IPS-NIHi7 (cell line): ENCODE results near the gene OLFM1.
A peak's percentile ranks its signal among the peaks of the same experiment; 100 is the strongest.

Experiments used
- DNase-seq: peaks from one replicate; pipeline ENCODE4 v3.0.0; 2012; ENCODE audit warnings: mixed read lengths; ENCODE audit errors: extremely low spot score

Gene OLFM1

GRCh38 chr9:135076876-135077430 is 10.5 kb upstream of the OLFM1 start:
- DNase-seq, result no peak

DNA sequence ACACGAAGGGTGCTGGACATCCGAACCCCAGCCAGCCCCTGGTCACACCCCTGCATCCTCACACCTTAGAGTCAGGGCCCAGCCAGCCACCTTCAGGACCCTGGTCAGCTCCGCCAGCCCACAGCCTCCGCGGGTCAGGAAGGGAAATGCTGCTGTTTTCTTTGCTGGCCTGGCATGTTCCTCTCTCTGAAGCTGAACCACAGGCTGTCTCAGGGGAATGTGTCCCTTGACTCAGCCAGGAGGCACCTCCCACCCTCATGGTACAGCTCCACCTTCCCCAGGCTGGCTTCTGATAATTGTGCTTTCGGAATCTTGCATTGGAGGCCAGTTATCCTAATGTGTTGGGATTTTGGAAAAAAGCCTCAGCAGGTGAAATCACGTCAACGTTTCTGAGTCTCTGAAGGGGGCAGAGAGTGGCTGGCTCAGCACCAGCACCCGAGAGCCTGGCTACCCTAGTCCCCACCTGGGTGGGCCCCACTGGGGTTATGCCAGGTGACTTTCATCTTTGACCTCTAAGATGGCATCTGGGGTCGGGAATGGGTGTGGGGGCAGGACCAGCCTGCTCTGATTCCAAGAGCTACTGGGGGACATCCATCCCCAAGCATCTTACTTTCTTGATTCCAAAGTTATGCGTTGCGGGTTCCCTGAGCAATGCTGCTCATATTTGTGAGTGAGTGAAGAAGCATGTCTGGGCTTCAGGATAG is 9.8 kb upstream of the OLFM1 start:
- DNase-seq, result peak; percentile 89

DNA sequence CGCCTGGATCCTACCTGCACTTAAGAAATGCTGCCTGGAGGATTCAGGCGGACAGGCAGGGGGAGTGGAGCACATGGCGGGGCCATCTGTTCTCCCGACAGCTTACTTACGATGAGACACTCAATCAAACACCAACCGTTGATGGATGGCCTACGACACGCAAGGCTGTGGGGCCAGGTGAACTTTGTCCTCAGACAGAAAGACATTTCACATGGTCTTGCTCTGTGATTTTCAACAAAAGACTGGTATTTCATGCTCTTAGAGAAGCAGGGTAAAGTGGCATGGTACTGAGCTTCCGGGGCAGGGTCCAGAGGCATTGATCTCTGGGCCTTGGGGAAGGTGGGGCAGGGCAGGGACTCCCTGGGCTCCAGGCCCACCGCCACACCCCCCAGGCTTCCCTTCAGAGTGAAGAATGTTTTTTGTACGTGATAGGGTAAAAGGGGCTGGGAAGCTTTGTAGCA is 9.1 kb upstream of the OLFM1 start:
- DNase-seq, result no peak

DNA sequence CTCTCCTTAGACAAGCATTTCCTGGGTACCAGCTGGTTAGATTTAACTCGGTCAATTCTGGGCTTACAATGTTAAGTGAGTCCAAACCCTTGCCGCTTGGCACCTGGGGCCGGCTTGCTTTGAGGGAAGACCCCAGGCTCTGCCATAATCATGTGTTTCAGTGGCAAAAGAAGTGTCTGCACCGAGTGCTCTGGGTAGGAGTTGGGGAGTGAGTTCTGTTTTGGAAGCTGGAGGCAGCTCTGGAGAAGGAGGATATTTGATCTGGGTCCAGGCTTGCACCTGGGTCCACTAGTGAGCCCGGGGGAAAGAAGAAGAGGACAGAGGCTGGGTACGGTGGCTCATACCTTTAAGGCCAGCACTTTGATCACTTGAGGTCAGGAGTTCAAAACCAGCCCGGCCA is 8.4 kb upstream of the OLFM1 start:
- no peak for DNase-seq

GRCh38 chr9:135079676-135080075 is 7.8 kb upstream of the OLFM1 start:
- DNase-seq, result no peak

- no peak for DNase-seq
Measured at GRCh38 chr9:135080286-135081263, 6.9 kb upstream of the OLFM1 start.

DNA sequence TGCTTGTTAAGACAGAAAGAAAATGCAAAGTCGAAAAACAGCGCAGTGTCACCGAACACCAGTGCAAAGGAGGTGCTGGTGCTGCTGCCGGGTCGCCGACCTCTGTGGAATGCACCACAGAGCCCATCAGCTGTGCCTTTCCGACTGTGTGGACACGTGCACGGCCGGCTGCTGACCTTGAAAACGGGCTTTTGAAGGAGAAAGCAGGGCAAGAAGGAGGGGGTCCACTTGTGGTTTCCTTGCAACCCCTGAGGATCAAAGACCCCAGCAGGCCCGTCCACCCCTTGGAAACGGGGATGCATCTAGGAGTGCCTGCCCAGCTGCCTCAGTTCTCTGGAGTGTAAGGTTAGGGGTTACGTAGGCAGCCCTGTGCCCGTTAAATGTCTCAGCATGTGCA is 6.2 kb upstream of the OLFM1 start:
- DNase-seq, result no peak

DNA sequence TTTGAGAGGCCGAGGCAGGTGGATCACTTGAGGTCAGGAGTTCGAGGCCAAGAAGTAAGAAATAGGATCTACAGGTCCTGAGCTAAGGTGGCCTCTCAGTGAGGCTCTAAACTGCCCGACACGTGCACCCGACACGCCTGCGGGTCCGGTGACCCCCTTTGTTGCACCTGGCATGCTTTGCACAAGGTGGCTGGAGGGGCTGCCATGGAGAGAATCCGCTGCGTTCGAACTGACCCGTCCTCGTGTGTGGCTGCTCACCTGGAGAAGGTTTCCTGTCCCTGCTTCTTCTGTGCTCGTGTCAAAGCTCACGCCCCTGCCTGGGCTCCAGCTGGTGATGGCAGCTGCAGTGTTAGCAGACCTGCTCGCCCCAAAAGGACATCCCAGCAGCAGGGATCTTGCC is 5.7 kb upstream of the OLFM1 start:
- no peak for DNase-seq

GRCh38 chr9:135082536-135082935 is 4.9 kb upstream of the OLFM1 start:
- DNase-seq, result no peak

DNA sequence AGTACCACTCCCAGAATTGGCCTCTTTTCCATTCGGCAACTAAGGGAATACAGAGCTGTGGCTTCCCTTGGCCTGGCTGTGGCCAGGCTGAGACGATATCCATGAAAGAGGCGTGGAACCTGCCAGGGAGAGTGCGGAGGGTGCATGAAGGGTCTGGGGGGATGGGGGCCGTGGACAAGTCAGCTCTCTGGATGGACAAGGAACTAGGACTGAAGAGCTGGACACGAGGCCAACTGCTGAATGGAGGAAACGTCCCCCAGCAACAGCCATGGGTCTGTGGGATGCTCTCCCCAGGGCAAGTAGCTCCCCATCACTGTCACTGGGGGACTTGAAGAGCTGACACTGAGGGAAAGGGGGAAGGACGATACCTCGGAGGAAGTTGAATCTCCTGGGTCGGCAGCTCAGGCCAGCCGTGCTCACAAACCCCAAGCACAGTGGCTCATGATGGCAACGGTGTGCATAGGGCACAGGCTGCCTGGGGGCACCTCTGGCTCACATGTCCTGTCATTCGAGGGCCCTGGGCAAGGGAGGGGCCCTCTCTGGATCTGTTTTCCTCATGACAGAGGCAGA is 4.1 kb upstream of the OLFM1 start:
- no peak for DNase-seq

DNA sequence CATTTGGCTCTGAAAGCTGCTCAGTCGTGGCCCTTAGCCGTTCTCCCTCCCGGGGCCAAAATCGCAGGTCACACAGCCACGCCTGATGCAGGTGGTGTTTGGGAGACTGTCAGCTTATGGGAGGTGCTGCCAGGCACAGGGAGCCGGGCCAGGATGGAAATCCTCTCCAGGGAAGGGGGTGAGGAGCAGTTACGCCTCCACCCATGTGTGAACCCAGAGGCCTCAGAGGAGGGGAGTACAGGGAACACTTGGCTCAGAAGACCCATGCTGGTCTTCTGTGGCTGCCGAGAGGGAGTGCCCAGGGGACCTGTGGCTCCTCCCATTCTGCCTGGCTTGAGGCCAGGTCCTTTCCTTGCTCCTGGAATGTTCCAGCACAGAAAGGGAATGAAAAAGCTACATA is 3.6 kb upstream of the OLFM1 start:
- no peak for DNase-seq

- DNase-seq, result no peak
Measured at GRCh38 chr9:135084262-135084661, 3.2 kb upstream of the OLFM1 start.

DNA sequence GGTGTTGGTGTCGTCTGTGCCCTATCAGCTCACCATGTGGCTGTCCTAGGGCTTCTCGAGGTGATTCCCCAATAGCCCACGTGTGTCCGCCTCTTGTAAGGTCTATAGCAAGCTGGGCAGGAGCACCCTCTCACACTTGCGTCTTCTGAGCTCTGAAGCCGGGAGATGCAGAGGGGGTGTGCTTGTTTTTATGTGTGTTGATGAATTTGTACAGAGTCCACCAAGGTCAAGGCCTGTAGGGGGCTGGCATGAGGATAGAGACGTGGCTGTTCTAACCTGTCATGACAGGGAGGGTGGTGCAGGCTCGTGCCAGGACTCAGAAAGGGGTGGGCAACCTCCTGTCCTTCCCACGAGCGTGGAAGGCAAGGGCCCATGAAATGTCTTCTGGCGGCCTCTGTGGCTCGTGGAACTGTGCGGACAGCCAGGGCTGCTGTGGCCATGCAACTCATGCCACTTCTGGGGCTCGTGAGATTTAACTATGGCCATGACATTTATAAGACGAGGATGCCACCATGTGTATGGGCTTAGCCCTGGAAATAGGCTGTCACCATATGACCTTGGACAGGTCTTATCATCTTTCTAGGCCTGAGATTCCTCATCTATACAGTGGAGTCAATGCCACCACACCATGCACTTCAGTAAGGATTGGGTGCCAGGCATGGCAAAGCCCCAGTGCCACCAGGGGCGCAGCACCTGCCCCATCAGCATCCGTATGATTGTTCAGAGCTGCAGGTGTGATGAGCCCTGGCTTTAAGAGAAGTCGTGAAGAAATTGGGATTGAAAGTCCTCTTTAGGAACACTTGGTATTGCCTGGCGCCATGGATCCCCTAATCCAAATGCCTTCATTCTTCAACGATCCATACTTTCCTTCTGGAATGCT is 2.3 kb upstream of the OLFM1 start:
- no peak for DNase-seq

DNA sequence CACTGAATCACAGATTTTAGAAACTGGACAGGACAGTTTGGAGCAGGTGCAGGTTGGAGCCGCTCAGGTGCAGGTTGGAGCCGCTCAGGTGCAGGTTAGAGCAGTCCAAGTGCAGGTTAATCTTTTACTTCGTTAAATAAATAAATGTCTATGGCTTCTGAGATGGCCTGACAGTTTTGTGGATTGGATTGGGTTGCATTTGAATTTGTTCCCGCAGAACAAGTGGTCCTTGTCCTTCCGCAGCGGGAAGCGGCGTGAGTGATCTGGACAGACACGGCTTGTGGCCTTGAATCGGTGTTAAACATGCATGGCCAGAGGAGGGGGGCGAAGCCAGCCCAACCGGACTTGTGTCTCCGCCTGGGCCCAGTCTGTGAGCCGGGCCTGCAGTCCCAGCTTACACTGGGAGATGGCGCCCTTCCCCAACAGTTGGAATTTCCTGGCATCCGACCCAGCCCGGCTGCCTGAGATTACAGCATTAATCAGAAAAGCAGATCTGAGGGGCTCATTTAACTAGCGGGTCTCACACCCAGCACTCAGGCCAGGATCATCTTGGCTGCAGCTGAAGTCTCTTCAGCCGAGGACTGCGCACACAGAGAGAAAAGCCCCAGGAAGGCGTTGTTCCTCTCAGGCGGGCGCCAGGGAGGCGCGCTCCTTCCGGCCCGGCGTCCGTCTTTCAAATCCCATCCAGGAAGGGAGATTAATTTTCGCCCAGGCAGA is 1.5 kb upstream of the OLFM1 start:
- DNase-seq, result peak; percentile 90

DNA sequence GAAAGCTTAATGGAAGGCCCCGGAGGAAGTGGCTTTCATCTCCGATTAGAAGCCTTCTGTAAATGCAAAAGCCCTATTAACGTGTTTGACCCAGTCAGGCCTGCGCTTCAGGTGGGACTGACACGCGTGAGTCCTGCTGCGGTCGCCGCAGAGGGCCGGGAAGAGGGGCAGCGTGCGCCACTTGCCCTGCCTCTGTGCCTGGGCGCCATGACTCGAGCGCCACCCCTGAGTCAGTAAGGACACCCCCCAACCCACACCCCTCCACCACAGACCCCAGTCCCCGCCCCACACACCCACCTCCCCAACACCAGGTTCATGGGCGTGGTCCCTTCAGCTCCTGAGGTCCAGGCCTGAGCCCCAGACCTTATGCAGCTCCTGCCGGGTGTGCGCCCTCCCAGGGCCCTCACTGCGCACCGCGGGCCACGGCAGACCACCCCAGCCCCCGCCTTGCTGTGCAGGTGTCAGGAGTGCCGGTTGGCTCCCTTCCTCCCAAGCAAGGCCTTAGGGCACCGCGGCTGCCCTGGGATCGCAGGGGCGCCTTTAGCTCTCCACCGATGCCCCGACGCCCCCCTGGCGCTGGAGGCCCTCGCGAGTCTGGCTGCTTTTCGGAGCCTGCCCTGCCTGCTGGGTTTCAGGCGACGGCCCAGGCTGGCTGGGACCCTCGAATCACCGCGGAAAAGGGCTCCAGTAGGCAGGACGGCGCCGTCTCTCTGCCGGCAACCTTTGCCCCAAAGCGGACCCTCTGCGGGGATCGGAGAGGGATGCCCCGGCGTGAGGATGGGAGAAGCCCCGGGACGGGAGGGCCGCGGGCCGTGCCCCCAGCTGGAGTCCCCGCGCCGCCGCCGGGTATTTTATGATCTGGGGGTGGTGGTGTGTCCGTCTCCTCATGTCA is 625 bp upstream of the OLFM1 start:
- DNase-seq, result no peak

DNA sequence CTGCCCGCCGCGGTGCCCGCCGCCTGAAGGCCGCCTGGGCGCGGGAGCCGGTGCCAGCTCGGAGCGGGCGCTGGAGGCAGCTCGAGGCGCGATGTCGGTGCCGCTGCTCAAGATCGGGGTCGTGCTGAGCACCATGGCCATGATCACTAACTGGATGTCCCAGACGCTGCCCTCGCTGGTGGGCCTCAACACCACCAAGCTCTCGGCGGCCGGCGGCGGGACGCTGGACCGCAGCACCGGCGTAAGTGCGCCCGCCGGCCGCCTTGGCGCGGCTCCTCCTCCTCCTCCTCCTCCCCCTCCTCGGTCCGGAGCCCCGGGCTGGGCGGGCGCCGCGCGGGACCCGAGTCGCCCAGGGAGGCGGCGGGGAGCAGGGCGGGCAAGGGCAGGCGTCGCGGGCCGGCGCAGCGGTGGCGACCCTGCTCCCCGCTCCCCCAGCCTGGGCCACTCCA is 455 bp downstream of the OLFM1 start:
- no peak for DNase-seq

DNA sequence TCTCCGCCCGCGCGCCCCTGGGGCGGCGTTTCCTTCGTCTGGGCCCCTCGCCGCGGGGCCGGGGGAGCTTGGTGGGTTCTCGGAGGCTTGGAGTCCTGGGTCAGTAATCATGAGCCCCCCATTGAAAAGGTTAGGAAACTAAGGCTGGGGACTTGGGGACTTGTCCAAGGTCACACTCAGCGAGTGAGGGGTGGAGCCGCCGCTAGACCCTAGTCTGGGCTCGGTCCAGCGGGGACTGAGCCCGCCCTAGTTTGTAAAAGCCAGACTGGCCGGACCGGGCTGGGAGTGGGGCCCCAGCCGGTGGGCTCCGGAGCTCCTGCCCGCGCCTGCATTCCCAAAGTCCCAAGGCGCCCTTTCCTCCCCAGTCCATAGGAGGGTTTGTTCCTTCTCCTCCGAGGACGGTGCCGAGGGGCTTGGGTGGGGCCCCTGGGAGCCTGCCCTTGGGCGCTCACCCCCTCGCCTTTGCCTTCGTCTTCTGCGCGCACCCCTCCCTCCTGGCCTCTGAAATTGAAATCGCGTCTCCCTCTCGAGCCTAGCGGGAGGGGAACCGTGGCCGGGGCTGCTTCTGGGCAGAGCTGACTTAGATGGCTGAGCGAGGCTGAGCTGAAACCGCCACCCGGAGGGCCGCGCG is 995 bp downstream of the OLFM1 start:
- DNase-seq, result no peak

DNA sequence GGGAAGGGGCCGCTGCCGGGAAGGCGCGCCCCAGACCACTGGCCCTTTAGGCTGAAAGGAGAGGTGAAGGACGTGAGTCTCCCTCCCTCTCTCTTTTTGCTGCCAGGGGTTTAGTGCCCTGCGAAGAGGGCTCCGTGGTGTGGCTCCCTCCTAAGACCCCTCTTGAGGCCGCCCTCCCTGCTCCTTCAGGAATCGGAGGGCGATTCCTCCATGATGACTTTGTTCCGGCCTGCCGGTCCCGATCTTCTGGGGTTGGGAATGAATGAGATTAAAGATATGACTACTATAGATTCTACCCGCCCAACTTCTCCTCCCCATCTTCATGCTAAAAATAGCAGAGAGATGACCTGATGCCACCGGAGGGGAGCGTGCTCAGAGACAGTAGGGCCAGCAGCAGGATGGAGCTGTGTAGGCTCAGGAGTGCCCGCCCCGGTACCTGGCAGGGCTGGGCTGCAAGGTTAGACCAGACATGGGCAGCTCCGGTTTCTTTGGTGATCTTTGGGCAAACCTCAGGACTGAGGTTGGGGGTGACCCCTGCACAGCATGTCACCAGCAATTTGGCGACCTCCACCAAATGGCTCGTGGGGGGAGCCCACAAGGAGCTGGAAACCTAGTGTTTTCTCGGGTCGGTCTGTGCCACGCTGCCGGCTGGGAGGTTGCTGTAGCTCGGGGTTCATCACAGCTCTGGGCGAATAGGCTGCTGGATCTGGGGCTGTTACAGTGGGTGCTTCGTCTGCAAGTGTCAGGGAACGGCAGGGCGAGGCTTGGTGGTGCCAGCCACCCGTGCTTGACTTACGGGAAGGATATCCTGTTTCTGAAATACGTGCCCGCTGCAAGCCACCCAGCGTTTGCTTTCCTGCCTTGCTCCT is 1.7 kb downstream of the OLFM1 start:
- DNase-seq, result no peak
